HG03108 (cell line): ENCODE data around the gene EMC9.

Source experiments
- ATAC-seq: cut with Tn5 transposase; IDR thresholded peaks from one replicate; pipeline ENCODE4 v1.9.1; 2021; ENCODE audit warnings: moderate library complexity; ENCODE audit not compliant: unreplicated experiment

Gene EMC9

GRCh38 chr14:24092505-24093206 lies 48.7 kb downstream of the EMC9 start:
- no peak for ATAC-seq

GRCh38 chr14:24092110-24092504 lies 49.3 kb downstream of the EMC9 start:
- ATAC-seq: no peak

GRCh38 chr14:24089890-24090289 lies 51.5 kb downstream of the EMC9 start:
- no peak for ATAC-seq
